NCI-H1048 (cell line): Measurements from ENCODE around the gene PLEKHA8.

Source experiments
- DNase-seq: peaks from one replicate; lab custom pipeline; 2025; lab: John Stamatoyannopoulos, UW

PLEKHA8 gene, protein sequence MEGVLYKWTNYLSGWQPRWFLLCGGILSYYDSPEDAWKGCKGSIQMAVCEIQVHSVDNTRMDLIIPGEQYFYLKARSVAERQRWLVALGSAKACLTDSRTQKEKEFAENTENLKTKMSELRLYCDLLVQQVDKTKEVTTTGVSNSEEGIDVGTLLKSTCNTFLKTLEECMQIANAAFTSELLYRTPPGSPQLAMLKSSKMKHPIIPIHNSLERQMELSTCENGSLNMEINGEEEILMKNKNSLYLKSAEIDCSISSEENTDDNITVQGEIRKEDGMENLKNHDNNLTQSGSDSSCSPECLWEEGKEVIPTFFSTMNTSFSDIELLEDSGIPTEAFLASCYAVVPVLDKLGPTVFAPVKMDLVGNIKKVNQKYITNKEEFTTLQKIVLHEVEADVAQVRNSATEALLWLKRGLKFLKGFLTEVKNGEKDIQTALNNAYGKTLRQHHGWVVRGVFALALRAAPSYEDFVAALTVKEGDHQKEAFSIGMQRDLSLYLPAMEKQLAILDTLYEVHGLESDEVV

DNA sequence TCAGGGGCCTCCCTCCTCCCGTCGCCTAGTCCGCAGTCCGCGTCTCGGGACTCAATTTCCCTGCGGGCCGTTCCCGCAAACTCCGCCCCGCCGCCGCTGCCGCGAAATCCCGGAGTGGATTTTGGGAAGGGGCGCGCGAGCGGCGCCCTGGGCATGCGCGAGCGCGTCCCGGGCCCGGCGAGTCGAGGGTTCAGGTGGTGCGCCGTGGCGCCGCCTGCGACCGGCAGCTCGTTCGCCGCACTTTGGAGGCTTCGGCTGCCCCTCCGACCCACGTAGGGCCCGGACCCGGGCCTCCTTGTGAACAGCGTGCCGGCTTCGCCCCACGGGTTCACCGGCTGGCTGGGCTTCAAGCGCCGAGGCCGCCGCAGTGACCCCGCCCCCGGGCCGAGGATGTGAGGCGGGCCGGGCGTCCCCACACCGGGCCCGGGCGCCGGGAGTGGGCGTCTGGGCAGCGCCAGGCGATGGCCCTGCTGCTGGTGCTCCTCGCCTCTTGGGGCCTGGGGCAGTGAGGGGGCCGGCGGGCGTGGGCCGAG, at the start of gene PLEKHA8:
Gene PLEKHA8 (plus strand): TSS at position 197 of the 533 bp plus-strand sequence. CDS start 351 bp downstream, outside the sequence.
- DNase-seq, result peak; percentile 80

DNA sequence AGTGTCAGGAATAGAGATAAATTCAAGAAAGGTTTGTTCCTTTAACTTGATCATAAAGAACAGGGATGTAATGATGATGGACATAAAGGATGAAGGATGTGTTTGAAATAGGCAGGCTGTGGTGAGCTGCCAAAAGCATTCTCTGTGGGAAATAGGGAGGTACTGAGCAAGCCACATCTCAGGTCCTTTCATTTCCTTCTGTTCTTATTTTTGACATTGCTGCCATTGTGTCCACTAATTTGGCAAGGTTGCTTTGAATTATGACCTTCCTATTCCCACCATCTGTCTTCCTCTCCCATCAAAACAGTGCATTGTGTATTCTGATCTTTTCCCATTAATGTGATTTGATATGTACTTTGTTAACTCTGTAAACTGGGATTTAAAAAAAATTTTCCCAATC, 48.1 kb upstream of the PLEKHA8 start:
- no peak for DNase-seq

DNA sequence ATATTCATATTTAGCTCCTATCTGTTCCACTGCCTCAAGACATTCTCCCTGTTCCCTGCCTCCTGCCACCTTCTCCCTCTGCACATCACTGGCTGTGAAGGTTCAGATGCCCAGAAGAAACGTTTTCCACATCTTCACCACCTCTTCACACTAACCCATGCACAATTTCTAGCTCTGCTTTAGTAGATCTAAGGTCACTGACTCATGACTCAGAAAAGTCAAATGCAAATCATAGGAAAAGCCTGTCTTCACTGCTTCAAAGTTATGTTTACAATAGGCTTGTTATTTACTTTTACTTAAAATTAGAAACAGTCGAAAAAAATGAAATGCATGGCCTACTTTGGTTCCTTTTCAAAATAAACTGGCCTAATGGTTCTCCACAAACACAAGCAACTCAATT, 41.1 kb upstream of the PLEKHA8 start:
- DNase-seq, result no peak

DNA sequence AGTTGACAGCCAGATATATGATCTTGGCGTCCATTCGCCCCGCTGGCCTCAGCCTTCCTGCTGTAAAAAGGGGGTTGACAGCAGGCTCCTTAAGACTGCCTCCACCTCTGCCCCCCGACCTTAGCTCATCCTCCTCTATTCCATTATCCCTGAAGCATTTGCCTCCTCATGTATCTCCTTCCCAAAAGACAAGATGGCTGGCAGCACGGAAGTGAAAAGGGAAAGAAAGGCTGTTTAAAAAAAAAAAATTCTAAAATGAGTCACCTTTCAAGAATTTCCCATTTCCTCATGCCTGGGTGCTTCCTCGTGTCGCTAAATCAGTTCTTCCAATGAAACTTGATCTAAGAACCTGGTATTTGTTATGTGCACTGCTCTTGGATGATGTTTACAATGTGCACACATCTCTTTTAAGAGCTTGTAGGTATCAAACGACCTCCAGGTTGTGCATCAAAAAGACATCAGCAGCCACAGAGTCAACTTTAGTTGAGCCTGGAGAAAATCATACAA, 40.3 kb upstream of the PLEKHA8 start:
- peak; percentile 5 for DNase-seq

DNA sequence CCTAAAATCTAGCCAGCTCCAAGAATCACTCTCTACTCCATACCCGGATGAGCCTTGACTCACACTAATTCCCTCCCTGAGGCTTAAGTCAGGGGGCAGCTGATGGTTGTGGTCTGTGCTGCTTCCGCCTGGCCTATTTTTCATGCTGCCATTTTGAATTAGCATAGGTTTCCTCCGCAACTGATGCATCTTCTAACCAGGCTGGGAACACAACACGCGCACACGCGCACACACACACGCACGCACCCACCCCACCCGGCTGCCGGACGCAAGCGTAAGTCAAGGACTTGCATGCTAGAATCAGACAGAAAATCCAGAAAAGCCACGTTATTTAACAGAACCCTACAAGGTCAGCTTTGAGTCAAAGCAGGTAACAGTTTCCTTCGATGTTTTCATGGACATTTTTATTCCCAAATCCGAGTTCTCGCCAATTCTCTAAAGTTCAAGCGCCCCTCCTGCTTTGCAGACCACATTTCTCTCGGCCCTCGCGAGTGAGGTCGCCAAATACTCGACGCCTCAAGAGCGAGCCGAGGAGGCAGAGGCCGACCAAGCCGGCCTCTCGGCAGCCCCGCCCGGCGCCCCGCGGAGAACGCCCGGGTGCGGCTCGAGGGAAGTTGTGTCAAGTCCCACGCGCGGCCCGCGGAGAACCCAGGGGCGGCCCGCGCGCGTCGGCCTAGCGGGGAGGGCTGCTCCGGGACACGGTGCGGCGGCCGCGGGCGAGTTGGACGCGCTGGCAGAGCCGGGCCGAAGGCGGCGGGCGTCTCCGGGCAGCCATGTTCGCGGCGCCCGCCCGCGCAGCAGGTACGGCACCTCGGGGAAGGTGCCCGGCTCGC, 39.6 kb upstream of the PLEKHA8 start:
- no peak for DNase-seq

DNA sequence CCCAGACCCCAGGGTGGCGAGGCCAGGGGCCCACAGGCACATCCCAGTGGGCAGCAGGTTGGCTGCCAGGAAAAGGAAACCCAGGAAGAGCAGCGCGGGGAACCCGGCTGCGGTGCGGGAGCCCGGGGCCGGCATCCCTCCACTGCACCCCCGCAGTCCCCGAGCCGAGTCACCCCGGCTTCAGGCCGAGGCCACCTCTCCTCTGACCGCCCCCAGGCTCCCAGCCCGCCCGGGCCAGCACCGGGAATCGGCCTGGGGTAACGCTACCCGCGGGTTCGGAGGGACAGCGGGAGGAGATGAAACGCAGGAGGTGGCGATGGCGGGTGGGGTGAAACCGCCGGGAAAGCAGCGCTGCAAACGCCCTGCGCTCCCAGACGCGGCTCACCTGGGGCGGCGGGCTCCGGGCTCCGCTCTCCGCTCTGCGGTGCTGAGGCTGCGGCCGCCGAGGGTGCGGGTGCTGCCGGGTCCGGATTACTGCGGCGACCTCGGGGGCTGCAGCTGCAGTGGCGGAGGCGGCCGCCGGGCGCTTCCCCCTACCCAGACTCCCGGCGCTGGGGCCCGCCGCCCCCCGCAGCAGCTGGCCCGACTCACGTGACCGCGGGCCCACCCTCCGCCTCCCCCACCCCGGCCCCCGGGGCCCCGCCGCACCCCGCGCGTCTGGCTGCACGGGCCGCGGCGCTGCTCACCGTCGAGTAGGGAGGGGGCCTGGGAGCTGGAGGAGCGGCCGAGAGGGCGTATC, 38.8 kb upstream of the PLEKHA8 start, which contains the start of gene SCRN1:
Gene SCRN1 (minus strand): TSS at position 545 of the 739 bp plus-strand sequence. CDS start 20,734 bp downstream, outside the sequence.
- DNase-seq, result peak; percentile 14

DNA sequence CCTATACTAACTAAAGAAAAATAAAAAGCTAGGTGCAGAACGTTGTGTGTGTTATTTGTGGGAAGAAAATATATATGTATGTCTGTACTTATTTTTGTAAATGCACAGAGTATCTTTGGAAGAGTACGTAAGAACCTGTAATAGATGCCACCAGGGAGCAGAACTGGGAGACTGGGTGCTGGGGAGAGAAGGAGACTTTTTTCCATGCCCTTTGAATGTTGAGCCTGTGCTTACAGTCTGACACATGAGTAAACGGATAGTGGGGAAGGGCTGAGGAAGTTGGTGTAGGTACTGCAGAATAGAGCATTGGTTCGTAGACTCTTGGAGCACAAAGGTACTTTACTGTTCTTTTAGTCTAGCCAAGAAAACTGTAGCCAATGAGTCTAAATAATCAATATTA, 37.3 kb upstream of the PLEKHA8 start:
- no peak for DNase-seq

DNA sequence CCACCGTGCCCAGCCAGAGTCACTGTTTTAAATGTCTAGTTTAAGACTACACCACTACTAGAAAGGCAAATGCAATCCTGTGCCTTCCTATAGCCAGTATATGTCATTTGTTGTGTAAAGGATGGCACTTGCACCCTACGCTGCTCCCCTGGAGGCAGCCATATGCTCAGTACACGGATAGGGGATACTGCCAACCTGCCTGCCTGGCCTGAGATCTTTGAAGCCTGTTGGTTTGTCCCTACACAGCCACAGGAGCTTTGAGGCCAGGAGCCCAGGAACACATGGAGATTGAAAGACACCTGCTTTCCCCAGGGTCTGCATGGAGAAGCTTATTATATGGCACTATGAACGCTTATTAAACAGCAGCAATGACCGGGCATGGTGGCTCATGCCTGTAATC, 36.3 kb upstream of the PLEKHA8 start:
- DNase-seq, result no peak

DNA sequence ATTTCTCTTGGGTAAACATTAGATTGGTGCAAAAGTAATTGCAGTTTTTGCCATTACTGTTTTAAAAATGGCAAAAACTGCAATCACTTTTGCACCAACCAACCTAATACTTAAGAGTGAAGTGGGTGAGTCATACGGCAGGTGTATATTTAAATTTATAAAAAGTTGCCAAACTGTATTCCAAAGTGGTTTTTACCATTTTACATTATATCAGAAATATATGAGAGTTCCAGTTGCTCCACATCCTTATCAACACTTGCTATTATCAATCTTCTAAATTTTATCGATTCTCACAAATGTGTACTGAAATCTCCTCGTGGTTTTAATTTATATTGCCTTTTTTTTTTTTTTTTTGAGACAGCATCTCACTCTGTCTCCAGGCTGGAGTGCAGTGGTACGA, 35.1 kb upstream of the PLEKHA8 start:
- no peak for DNase-seq

DNA sequence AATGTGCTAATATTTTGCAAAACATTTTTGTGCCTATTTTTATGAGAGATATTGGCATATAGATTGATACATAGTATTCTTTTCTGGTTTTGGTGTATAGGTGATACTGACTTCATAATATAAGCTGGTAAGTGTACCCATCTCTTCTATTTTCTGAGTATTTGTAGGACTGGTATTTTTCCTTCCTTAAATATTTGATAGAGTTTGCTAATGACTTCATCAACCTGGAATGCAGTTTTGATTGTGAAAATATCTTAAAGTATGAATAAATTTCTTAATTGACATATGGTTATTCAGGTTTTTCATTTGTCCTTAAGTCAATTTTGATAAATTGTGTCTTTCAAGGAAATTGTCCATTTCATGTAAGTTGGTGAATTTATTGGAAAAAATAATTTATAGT, 32.6 kb upstream of the PLEKHA8 start:
- no peak for DNase-seq

DNA sequence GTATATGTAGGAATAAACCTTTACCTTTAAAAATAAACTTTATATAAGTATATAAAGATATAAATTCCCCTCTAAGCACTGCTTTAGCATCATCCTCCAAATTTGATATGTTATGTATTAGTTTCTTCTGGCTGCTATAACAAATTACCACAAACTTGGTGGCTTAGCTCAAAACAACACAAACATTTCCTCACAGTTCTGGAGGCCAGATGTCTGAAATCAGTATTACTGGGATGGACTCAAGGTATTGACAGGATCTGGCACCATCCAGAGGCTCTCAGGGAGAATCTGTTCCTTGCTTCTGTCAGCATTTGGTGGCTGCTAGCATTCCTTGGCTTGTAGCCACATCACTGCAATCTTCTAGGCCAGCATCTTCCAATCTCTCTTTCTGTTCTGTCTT, 31.9 kb upstream of the PLEKHA8 start:
- no peak for DNase-seq

DNA sequence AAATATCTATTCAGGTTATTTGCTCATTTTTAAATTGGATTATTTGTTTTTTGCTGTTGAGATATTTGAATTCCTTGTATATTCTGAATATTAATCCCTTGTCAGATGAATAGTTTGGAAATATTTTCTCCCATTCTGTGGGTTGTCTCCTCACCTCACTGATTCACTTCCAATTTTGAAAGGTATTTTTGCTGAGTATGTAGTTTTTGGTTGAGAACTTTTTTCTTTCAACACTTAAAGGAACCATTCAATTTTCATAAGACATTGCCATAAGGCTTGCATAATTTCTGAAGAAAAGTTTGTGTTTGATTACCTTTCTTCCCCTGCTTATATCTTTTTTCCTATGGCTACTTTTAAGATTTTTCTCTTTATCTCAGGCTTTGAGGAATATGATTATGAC, 29.7 kb upstream of the PLEKHA8 start:
- DNase-seq, result no peak

DNA sequence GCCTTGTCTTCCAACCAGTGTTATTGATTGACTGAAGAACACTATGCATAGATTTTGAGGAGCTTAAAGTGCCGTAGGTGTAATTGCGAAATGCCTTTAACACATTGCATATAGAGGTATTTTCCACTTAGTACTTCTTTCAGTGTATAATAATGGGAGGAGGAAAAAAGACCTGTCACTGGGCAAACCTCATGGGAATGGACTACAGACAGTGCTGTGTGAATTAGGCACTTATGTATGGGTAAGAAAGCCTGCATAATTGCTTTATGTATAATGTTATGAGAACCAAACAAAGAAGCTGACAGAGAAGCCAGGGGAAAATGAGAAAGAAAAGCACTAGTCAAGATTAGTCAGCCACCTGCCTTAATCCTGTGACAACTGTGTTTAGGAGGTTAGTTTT, 26.2 kb upstream of the PLEKHA8 start:
- DNase-seq, result no peak

DNA sequence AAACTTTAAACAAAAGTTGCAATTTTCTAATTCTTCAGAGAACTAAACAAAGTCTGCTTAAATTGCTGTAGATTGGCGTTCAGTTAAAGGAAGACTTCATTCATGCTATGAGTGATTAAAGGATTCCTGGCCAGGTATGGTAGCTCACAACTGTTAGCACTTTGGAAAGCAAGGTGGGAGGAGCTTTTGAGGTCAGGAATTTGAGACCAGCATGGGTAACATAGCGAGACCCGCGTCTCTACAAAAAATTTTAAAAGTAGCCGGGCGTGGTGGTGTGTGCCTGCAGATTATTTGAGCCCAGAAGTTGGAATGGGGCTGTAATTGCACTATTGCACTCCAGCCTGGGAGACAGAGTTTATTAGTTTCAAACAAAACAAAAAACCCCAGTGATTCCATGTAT, 25.1 kb upstream of the PLEKHA8 start:
- DNase-seq, result no peak

DNA sequence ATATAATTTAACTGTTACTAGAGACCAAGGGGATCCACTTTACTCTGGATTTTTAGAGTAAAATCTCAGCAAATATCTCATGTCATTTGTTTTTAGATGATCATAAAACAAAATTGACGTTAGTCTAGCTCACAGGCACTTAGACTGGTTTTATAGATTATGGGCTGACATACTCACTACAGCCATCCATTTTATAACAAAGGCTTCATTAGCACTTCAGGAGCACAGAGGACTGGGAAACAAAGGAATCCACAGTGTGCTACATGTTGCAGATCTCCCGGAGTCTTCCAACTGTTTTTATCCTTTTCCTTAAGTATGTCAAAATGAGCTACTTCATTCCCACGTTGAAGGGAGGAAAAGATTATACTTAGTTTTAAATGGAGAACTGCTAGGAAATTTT, 22.7 kb upstream of the PLEKHA8 start:
- no peak for DNase-seq

DNA sequence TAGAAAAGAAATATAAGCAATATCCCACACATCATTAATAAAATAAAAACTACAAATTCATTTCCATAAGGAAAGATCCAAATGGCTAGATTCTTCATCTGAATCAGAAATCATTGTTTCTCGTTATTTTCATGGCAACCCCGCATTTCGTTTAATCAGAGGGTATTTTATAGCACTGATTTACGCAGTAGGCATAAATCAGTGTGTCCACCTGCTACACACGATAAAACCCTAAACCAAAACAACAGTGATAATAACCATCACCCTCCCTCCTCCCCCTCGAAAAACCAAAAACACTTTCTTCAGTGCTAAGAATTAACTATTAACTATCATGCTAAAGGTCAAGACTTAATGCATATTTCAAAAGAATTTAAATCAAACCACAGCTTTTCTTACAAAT, 18.2 kb upstream of the PLEKHA8 start:
- DNase-seq, result no peak

DNA sequence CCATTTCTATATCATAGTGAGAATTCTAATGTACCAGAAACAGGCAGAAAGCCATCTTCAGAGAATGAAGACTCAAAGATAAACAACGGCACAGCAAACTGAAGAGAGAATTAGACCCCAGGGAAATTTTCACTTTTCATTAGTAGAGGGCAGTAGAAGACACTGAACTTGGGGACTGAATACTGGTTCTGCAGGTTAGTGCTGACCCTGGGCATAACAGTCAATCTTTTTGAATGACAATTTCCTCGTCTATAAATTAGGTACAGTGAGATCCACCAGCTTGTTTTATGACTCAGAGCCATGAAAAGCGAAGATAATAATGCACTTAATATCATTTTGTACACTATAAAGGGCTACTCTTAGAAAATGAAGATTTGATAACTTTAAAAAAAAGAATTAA, 15.5 kb upstream of the PLEKHA8 start:
- DNase-seq, result no peak

DNA sequence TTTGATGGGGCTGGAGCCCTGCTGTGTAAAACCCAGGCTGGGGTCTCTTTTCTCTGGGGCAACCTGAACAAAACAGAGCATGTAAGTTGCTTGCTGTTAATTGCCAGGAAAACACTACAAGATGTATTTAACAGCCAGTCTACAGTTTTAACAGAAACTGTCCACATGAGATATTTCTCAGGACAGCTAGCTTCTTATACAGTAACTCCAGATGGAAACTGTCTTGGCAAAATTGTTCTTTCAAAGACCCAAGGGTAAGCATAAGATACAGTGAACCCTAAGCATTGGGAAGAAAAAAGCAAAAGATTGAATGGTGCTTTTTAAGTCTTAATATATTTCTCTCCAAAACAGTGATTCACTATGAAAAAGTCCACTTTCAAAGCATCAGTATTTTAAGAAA, 9.8 kb upstream of the PLEKHA8 start:
- DNase-seq, result no peak

DNA sequence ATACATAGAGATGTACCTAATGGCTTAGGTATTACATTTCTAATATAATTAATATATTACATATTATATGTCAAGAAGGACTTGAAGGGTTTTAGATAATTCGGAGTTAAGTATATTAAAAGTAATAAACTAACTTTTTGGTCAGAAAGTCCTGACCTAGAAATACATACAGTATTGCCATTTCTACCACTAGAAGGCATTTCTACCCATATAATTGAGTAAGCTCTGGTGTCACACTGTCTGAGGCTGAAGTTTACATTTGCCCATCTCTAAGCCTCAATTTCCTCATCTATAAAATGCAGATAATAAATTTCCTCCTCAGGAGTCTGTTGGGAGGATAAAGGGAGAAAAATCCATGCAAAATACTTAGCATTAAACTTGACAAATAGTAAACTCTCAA, 8.8 kb upstream of the PLEKHA8 start:
- DNase-seq, result no peak

DNA sequence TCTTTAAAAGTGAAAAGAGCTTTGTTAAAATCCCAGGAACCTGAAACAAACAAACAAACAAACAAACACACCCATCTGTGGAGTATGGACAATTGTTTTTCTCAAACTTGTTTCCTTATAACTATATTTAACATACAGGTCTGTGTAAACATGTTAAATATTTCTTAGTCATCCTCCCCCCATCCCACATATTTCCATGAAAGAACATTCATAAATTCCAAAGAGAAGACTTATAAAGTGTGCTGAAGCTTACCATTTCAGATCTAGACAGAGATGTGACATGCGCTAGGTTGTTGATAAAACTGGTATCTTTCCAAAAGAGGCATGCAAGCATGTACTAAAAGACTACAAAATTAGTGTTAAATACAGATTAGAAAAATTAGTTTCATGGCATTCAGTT, 8.3 kb upstream of the PLEKHA8 start:
- no peak for DNase-seq

DNA sequence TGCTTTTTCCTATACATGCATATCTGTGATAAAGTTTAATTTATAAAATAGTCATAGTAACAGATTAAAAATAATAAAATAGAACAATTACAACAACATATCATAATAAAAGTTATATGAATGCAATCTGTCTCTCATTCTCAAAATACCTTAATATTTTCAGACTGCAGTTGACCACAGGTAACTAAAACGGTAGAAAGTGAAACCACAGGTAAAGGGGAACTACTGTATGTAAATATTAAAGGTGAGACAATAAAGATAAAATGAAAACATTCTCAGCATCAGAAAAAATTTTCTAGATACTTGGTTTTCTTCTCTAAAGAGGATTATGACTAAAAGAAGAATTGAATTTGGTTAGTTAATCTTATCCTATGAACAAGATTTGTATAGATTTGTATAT, 7.7 kb upstream of the PLEKHA8 start:
- no peak for DNase-seq

DNA sequence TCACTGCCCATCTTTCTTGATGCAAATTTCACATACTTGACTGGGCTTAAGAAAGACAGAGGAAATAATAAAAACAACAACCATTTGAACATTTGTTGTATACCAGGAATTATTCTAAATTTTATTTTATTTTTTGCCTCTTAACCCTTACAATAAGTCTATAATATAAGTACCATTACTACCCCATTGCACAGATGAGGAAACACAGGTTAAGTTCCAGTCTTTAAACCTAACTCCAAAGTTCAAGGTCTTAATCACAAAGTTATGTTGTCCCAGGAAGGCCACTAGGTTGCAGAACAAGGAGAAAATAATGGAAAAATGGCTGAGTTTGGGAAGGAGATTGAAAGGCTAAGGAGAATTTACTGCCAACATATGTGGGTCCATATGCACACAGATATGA, 5.2 kb upstream of the PLEKHA8 start:
- no peak for DNase-seq
